HG03175 (cell line): ENCODE results near the gene CTNNA2.

Source experiments
- ATAC-seq: cut with Tn5 transposase; IDR thresholded peaks from one replicate; pipeline ENCODE4 v1.9.1; 2021; ENCODE audit warnings: mild to moderate bottlenecking, moderate library complexity; ENCODE audit not compliant: unreplicated experiment

Gene CTNNA2

DNA sequence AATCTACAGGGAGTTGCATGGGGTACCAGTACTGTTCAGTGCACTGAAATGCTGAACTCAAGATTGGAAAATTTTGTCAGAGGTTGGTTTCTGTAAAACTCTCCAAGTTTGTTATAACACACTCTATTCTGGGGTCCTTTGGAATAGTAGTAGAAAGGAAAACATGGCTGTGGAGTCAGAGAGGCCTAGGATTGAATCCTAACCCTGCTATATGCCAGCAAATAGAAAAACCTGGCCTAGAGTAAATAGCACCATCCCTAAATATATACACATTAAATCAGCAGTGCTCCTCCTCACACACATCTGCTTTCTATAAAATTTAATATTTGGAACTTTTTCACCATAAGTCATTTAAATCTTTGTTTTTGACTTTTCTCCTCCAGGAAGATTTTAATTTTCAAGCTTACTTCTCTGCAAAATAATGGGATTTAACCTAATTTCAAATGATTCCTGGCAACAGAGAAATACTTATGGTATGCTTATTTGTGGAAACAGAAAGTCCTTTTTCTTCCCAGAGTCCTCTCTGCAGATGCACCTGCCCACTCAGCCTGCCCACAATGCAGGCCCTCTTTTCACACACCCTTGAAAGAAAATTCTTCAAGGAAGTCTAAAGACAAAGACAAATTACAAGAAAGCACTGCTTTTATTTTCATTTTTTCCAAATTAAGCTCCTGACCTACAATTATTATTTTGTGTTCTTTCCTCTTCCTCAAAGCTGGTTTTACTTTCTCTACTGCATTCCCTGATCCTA lies 989.2 kb downstream of the CTNNA2 start:
- ATAC-seq, result no peak

DNA sequence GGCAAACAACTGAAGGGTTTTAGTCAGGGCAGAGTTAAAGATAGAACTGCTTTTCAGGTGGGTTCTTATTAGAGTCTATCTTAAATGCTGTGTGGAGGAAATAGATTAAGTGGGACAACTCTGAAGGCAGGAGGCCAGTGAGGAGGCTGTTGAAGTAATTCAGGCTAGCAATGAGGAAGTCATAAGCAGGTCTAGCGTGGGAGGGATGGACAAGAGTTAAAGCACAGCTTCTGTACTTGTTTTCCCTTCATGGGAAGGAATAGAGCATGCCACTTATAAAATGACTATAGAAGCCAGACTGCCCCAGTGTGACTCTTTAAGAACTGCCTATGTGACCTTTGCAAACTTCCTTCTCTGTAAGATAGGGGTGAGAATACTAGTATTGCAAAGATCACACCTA lies 993.7 kb downstream of the CTNNA2 start:
- no peak for ATAC-seq

DNA sequence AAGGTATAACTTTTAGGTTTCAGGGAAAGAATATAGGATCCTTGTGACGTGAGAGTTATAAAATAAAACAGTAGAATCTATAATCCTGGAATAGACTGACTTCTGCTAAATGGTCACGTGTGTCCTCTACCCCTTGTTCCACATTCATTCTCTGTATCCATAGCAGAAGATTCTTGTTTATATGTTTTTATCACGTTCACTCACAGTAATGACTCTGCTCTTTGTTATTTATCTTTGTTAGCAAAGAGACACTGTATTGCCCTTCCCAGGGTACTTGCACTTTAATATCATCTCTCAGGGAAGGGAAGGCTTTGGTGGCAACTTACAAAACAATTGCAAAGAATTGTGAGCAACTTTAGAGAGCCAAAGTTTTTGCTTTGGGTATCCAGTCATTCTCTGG lies 997.9 kb downstream of the CTNNA2 start:
- ATAC-seq, result no peak

DNA sequence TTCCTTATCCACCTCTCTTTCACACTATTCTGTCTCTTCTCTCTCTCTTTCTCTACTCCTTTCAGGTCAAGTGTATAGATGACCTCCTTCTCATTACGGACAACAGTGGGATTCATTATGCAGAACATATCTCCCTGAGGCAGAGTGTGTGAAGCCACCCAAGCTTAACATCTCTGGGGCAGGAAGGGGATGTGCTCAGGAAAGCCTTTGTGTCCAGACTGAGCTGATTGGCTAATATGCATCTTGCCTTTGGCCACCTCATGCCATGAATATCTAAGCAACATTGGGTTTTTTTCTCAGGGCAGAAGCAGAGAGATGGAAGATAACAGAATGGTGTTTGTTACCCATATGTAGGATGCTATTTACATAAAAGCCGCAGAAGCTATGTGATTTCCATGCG lies 1003.1 kb downstream of the CTNNA2 start:
- ATAC-seq, result no peak

DNA sequence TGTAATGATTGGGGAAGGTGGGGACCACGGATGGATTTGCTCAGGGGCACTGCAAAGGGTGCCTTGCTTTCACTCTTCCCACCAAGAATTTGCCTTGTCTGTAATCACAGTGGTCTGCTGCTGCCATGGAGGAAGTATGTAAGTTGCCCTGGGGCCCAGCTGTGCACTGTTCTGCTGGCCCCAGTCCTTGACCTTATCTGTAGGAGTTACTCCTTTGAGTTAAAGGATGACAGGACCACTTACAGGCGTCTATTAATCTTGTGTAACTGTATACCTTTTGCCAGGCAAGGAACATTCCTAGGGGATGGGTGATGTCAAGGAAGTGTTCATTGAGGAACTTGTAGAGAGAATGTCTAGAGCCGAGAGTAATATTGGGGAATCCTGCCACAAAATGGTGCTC lies 1004.5 kb downstream of the CTNNA2 start:
- ATAC-seq, result no peak

DNA sequence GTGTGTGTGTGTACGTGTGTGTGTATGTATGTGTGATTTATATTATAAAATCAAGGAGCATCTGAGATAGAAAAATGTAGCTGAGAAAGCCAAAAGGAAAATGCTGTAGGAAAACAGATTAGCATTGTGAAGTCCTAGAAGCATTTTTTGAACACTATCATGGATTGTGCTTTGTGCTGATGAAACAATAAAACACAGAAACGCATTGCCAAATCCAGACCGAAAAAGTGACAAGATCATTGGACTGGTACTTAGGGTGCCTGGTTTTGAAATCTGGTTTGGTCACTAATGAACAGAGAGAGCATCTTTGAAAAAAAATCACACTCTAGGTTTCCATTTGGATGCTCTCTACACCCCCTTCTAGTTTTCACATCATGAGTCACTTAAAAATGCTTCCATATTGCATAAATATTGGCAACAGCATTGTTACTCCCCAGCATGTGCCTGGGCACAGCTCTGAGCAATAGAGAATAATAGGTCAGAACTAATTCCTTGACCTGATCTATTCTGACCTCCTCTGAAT lies 1006.3 kb downstream of the CTNNA2 start:
- ATAC-seq, result no peak

DNA sequence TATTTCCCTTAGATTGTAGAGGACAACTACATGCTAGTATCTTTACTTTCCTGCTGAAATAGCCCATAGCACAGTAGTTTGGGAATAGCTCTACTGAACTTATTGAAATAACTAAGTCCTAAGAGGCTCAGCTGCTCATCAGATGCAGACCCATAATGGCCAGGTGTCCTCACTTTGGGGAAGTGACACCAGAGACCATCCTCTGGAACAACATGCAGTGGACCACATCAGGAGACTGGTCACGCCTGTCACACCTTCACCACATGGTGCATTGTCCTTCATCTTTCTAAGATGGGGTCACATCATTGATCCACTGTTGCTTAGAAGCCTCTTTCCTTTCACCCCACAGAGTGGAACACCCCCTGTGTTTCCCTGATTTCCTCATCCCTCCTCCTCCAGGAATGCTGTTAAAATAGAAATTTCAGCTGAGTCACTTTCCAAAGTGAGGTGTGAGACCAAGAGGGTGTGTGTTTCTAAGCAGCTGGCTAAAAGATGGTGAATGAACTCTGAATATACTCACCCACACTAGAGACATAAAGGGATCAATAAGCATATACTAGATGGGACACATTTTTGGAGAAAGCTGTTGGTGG lies 1006.9 kb downstream of the CTNNA2 start:
- no peak for ATAC-seq

DNA sequence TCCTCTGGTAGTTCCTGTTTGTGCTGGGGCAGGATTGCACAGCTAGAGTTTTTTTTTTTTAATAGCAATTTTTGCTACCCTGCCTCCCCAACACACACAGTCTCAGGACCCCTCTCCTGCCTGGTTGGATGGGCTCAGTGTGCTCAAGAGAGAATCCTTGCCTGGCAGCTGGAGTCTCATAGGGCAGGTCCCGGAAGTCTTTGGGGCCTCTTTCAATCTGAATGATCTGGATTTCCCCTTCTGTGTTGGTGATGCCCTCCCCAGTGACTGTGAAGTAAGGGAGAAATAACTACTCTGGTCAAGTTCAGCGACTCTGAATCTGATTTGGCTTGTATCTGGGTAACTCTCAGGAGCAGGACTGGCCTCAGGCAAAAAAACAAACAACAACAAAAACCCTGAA lies 1012.3 kb downstream of the CTNNA2 start:
- ATAC-seq, result peak; percentile 75

DNA sequence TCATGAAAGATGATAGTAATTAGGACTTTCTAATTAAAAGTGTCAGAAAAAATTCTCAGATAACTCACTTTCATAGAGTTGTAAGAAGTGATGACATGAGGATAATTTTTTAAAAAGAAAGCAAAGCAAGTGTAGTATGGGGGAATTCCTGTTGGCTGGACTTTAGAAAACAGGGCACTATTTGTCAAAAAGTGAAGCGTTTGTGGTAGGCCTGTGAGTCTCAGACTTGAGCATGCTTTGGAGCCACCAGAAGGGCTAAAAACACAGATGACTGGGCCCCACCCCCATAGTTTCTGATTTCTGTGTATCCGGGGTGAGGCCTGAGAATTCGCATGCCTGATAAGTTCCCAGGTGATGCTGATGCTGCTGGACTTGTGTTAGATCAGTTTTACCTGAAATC lies 1014.3 kb downstream of the CTNNA2 start:
- no peak for ATAC-seq

DNA sequence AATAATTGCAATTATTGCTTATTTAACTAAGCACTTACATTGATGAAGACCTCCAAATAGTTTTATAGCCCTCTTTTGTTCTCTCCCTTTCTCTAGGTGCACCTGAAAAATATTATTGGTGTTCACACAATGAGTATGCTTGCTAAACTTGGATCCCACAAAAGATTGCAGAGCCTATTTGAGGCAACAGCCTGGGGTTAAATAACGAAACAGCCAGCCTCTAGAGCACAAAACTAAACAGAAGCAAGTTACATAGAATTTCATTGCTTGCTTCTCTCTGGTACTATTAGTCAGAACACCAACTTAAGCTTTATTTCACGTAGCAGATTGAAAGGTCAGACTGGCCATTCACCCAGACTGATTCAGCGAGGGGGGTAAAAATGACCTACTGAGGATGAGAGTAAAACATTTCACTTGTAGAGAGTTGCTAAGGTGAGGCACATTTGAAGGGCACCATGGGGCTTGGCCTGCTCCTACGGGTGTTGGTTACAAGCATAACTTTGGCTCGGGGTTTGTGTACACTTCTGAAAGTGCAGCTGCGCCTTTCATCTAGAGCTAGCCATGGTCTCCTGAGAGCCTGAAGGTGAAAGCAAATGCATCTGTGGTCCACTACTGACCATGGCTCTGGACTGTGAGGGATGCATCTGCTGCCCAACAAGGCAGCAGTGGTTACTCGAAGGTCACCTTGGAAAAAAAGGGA lies 1016.8 kb downstream of the CTNNA2 start:
- peak; percentile 14 for ATAC-seq

DNA sequence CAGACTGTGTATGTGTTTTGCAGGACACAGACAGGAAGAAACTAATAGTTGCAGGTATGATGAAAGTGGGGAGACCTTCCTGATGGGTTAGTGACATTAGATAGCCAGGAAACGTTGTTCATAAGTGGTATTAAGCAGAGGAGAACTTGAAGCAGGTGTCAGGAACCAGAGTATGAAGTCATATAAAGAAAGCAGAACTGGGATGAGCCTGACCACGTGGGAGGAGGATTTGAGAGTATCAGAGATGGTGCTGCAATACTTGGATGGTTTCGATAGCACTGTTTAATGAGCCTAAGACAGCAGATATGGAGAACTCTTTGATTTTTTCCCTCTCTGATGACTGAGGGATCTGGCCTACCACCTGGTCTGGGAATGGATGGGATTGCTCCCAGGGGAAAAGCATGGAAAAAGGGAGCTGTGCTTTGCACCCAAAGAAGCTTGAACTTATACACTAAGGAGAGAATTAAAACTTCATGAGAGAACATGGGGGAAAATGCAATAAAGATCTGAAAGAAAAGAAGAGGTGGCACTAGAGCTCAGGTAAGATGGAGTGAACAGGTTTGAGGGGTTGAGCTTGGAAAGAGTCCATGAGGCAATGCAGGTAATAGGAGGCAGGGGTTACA lies 1017.7 kb downstream of the CTNNA2 start:
- peak; percentile 67 for ATAC-seq

DNA sequence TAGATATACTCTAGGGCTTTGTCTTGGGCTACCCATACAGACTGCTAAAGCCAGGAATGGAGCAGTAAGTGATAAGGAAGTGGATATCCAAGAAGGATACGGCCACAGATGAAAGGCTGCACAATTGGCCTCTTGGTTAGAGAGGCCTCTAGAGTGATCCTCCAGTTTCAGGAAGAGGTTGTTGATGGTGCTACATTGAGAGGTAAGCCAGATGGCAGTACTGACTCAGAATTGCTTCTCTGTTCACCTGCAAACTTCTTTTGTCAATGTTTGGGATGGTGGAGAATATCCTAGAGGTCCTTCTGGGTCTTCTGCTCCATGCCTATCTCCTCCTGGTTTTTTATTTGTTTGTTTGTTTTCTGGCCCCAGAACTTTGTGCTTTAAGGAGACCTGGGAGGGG lies 1018.5 kb downstream of the CTNNA2 start:
- no peak for ATAC-seq

DNA sequence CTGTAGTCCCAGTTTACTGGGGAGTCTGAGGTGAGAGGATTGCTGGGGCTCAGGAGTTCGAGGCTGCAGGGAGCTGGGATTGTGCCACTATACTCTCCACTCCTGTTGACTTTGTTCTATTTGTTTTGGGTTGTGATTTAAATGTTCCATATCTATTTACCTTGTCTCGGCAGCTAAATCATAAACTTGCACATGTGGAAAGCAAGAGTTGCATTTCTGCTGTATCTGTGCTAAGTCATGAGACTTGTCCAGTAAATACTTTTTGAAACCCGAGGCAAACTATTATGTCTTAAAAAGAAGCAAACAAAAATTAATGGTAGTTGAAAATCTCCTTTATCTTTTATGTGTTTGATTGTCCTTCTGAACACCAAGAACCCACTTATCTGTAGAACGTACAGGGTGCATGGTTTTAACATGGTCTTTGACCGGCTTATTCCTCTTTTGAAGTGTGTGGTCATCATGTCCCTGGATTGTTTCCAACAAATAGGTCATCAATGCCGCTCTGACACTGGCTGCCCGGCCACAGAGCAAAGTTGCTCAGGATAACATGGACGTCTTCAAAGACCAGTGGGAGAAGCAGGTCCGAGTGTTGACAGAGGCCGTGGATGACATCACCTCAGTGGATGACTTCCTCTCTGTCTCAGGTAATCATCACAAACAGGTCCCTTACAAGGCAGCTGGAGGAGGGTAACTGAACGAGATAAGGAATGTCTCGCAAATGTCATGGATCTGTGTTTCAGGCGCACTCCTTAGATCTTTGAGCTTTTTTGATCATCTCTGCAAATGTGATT lies 1032.8 kb downstream of the CTNNA2 start:
- ATAC-seq, result no peak

DNA sequence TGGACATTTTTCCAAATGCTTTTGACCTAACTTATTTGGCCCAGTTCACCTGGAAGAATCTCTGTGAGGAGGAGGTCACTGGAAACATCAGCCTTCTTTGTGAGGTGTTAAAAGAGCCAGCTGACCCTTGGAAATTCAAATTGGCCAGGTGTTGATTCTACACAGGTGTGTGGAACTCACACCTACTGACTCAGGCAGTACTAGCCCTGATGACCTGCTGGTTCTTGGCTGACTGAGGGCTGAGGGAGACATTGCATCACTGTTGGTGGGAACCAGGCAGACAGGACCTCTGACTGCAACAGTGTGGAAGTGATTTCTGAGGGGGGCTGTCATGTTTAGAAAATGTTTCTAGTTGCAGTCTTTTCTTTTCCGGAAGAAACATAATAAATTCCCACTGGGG lies 1033.9 kb downstream of the CTNNA2 start:
- no peak for ATAC-seq

DNA sequence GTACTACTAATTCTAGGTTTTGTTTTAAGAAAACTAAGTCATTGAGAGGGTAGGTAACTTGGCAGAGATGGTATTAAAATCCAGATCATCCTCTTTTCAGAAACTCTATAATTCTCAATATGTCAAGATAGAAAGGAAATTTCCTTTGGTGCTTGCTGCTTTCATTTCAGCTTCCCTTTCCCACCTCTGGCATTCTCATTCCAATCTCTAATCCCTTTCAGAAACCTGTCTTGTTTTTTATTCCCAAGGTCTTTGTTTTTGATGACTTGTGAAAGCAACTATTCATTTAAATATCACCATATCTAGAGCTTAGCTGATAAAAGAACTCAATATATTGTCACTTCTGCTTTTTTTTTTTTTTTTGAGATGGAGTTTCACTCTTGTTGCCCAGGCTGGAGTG lies 1034.5 kb downstream of the CTNNA2 start:
- ATAC-seq, result no peak

DNA sequence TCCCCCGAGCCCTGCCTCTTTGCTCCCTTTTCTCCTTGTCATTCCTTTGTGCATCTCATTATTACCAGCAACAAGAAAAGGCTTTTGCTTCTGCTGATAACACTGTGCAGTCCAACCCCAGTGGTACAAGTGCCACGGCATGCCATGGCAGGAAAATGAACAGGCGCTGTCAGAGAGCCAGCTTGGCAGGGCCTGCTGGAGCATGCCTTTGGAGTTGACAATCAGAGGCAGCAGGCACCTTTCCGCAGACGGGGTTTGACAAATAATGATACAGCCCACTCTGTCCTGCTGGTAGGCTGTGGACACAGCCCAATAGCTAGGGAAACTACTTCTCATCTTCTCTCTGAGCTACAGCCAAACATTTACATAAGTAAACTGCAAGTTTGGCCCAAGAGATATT lies 1035.6 kb downstream of the CTNNA2 start:
- no peak for ATAC-seq

DNA sequence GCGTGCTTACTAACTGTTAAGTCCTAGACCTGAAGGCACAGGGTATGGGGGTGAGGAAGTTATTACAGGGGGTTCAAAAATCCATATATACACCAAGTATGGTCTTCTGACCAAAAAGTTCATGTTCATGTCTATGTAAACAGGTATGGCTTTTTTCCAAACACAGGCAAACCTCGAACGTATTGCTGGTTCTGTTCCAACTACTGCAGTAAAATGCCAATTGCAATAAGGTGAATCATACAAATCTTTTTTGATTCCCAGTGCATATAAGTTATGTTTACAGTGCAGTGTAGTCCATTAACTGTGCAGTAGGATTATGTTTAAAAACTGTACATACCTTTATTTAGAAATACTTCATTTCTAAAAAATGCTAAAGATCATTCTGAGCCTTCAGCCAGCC lies 1037.0 kb downstream of the CTNNA2 start:
- ATAC-seq, result no peak

DNA sequence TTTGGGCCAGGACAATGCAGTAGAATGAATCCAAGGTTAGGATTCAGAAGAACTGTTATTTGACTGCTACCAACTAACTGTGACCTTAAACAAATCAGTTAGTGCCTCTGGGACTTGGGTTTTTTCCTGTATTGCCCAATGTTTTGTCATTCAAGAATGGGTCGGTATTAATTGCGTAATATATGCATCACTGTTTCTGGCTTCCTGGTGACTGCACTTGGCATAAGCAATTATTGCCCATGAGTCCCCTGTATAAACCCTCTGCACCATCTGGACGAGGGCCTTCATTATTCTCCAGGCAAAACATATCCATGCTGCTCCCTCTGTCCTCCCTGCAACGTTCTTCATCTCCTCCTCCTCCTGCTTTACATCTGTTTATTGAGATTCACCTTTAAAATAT lies 1047.5 kb downstream of the CTNNA2 start:
- ATAC-seq, result no peak

DNA sequence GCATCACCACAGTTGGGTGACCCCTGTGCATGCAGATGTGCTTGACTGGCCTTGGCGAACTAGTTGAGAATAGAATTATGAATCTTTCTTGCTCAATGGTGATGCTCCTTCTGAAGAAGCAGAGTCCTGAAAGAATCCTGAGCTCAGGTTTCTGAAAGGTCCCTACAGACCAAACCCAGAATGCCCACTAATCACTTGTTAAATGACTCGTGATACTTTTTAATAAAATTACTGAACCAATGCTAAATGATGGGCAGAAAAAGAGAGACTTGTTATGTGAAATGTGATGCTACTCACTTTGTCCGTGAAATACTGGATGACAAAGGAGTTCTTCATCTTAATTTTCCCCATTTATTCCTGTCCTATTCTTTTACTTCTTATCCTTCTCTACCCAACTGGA lies 1055.2 kb downstream of the CTNNA2 start:
- ATAC-seq, result no peak

DNA sequence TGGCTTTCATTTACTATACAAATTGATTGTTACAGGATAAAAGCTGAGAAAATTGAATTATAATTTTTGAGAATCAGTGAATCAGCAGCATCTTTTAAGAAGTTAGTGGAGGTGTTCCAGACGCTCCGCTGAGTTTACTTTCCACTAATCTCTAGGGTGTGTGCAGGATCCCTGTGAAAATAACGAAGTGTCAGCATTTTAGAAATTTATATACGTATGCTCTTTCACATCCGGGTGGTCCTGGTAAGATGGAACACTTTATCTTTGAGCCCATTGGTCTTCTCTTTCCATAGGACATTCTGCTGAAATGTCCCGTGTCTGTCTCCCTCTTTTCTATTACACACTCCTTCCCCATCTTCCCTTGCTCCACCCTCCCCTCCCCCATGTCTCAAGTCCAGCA lies 1060.3 kb downstream of the CTNNA2 start:
- no peak for ATAC-seq

DNA sequence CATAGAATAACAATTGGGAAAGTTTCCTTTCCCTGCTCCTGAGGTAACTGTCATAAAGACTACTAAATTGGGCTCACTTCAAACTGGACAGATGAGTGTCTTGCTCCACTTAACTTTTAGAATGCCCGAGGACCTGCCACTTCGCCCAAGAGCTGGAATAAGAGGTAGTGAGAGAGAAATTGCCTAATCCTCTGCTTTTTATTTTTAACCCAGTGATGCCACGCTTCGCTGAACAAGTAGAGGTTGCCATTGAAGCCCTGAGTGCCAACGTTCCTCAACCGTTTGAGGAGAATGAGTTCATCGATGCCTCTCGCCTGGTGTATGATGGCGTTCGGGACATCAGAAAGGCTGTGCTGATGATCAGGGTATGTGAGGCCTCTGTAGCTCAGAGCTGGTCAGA lies 1061.1 kb downstream of the CTNNA2 start:
- ATAC-seq, result no peak
